GM12878 (cell line): ENCODE data around the gene PHKB. TPM values are rescaled to one million over a fixed set of nuclear protein-coding genes. Genes with fewer than 3 reads are reported as not detected.

Experiments used
- ATF2 ChIP-seq: IDR thresholded peaks from 2 replicates; pipeline ENCODE4 v1.6.1; 2012; ENCODE audit warnings: low read length, inconsistent platforms
- CBFB ChIP-seq: IDR thresholded peaks from 2 replicates; pipeline ENCODE4 v1.6.1; 2016; ENCODE audit warnings: antibody characterized with exemption, low read depth
- CREM ChIP-seq: IDR thresholded peaks from 2 replicates; pipeline ENCODE4 v1.6.1; 2014; ENCODE audit warnings: antibody characterized with exemption, low read depth
- E4F1 ChIP-seq: fragments of 450-650 bp; IDR thresholded peaks from 2 replicates; pipeline ENCODE4 v1.6.1; 2018; ENCODE audit warnings: borderline replicate concordance, mild to moderate bottlenecking; ENCODE audit not compliant: partially characterized antibody
- EGR1 ChIP-seq, 2 experiments: IDR thresholded peaks; 1 replicate in 1 of 2; 2 replicates in 1 of 2; pipeline ENCODE4 v1.6.1; 2011 to 2012; ENCODE audit warnings: low read depth in 2 of 2, low read length in 2 of 2, borderline replicate concordance in 1 of 2, mild to moderate bottlenecking in 1 of 2, moderate library complexity in 1 of 2
- FOXK2 ChIP-seq: fragments of 450-650 bp; IDR thresholded peaks from 2 replicates; pipeline ENCODE4 v1.6.1; 2017; ENCODE audit warnings: mild to moderate bottlenecking, moderate library complexity
- IKZF2 ChIP-seq, 2 experiments: fragments of 450-650 bp; IDR thresholded peaks; 2 replicates each; pipeline ENCODE4 v1.6.1; 2017; ENCODE audit warnings: mild to moderate bottlenecking in 2 of 2, moderate library complexity in 2 of 2
- IRF4 ChIP-seq: IDR thresholded peaks from 2 replicates; pipeline ENCODE4 v1.6.1; 2011; ENCODE audit warnings: low read depth, low read length
- JUNB ChIP-seq: IDR thresholded peaks from 2 replicates; pipeline ENCODE4 v1.6.1; 2016; ENCODE audit warnings: antibody characterized with exemption, mild to moderate bottlenecking
- MYB ChIP-seq: fragments of 150-350 bp; IDR thresholded peaks from 2 replicates; pipeline ENCODE4 v1.6.1; 2014; ENCODE audit warnings: mild to moderate bottlenecking, low read depth, low read length, borderline replicate concordance
- MYC ChIP-seq: IDR thresholded peaks from 2 replicates; pipeline ENCODE4 v1.6.1; 2011; ENCODE audit warnings: mild to moderate bottlenecking, low read length, moderate library complexity, inconsistent platforms; ENCODE audit not compliant: insufficient read depth, insufficient replicate concordance, insufficient read length, severe bottlenecking
- PKNOX1 ChIP-seq: fragments of 450-650 bp; IDR thresholded peaks from 2 replicates; pipeline ENCODE4 v1.6.1; 2016; ENCODE audit warnings: mild to moderate bottlenecking
- POLR2A ChIP-seq: IDR thresholded peaks from 2 replicates; pipeline ENCODE4 v1.6.1; 2011; ENCODE audit warnings: low read depth, mild to moderate bottlenecking, low read length
- RAD21 ChIP-seq: IDR thresholded peaks from 2 replicates; pipeline ENCODE4 v1.6.1; 2011; ENCODE audit warnings: mild to moderate bottlenecking, low read depth, low read length, moderate library complexity; ENCODE audit not compliant: insufficient read depth
- RCOR1 ChIP-seq: conservative IDR thresholded peaks from 2 replicates; pipeline ENCODE4 v1.6.1; 2012; ENCODE audit warnings: low read depth, low read length, improper control_type of control experiment
- SIX5 ChIP-seq: IDR thresholded peaks from 2 replicates; pipeline ENCODE4 v1.6.1; 2011; ENCODE audit warnings: mild to moderate bottlenecking, low read depth, low read length, moderate library complexity; ENCODE audit not compliant: severe bottlenecking
- SRF ChIP-seq, 2 experiments: IDR thresholded peaks; 2 replicates each; pipeline ENCODE4 v1.6.1; 2011; ENCODE audit warnings: low read depth in 2 of 2, low read length in 2 of 2, mild to moderate bottlenecking in 1 of 2, moderate library complexity in 1 of 2
- TCF7 ChIP-seq: IDR thresholded peaks from 2 replicates; pipeline ENCODE4 v1.6.1; 2014; ENCODE audit warnings: antibody characterized with exemption, borderline replicate concordance
- YY1 ChIP-seq: IDR thresholded peaks from 2 replicates; pipeline ENCODE4 v1.6.1; 2011; ENCODE audit warnings: low read depth, mild to moderate bottlenecking, low read length
- ZBTB11 ChIP-seq: fragments of 450-650 bp; formaldehyde crosslinking; IDR thresholded peaks from 2 replicates; pipeline ENCODE4 v1.5.0; 2022; ENCODE audit warnings: mild to moderate bottlenecking, missing genetic modification characterization
- ZNF384 ChIP-seq: IDR thresholded peaks from 2 replicates; pipeline ENCODE4 v1.6.1; 2012; ENCODE audit warnings: low read depth, mild to moderate bottlenecking, low read length, improper control_type of control experiment, borderline replicate concordance
- ZNF622 ChIP-seq: fragments of 450-650 bp; IDR thresholded peaks from 2 replicates; pipeline ENCODE4 v1.6.1; 2017; ENCODE audit warnings: mild to moderate bottlenecking, inconsistent platforms
- polyA plus RNA-seq, 11 experiments: library from polyadenylated mRNA; depleted of rRNA in 4 of 11; unstranded in 6 of 11; stranded (reverse) in 5 of 11; fragments of >200 nt; fragmentation: Nextera tagmentation in 4 of 11; fragmentation: Illumina TruSeq in 1 of 11; extraction: Ambion mirVana in 4 of 11; extraction: Trizol in 1 of 11; gene quantifications; 1 replicate in 1 of 11; 2 replicates in 10 of 11; pipeline versions ENCODE4 v1.2.1 to v1.2.3, GENCODE V29; 2011 to 2016; ENCODE audit warnings: inconsistent platforms in 2 of 11, missing spikeins in 2 of 11, low read depth in 1 of 11
- total RNA-seq, 4 experiments: library from RNA; depleted of rRNA in 3 of 4; stranded (reverse); fragments of >200 nt in 3 of 4; fragmentation: Illumina TruSeq in 1 of 4; extraction: Trizol in 1 of 4; gene quantifications; 2 replicates each; pipeline versions ENCODE4 v1.2.1 to v1.2.3, GENCODE V29; 2013 to 2021

The PHKB gene
- total and polyA plus RNA-seq, 10 of the 15 experiments (the other 5 are each of a cell fraction or from before 2014, with no cell fraction given) = 14.2 to 65.6 (median 37.0) TPM

- TF ChIP-seq ZBTB11 (CRISPR knock-in tag) (no peak), IKZF2 (IDR thresholded peaks at IDR 0.05) (peak; percentile 51 to 64; a peak in 3 of 4 replicates), FOXK2 (no peak), JUNB (peak; percentile 19; the same call in 1 of the 2 replicates), RCOR1 (peak; percentile 90; the same call in 1 of the 2 replicates), E4F1 (no peak), MYC (no peak), TCF7 (0 out of 2 replicates have a peak, but pooled peaks have one; percentile 9), CBFB (no peak), SIX5 (no peak), IRF4 (peak; percentile 81), EGR1 (IDR thresholded peaks at IDR 0.05; ENCODE audit: borderline replicate concordance in 1 of 2, low read depth in 2 of 2, low read length in 2 of 2) (0 out of 3 replicates have a peak, but pooled peaks of 1 of the 2 experiments have one; percentile 46), ATF2 (peak; percentile 64), ZNF622 (no peak), CREM (peak; percentile 19; the same call in 1 of the 2 replicates), RAD21 (0 out of 2 replicates have a peak, but pooled peaks have one; percentile 13), PKNOX1 (no peak), MYB (no peak), ZNF384 (no peak), YY1 (no peak), SRF (IDR thresholded peaks at IDR 0.05; ENCODE audit: low read depth in 2 of 2, low read length in 2 of 2) (peak in 1 of 2 experiments; percentile 55; a peak in 1 of 4 replicates), POLR2A (no peak)
Measured at GRCh38 chr16:47523342-47524006, 62.3 kb downstream of the PHKB start (continued).
